Cardiac muscle cell (in vitro differentiated cells and primary cell): ENCODE data around the gene CASKIN1. TPM values are rescaled to one million over a fixed set of nuclear protein-coding genes. Genes with fewer than 3 reads are reported as not detected.

Experiments
- DNase-seq, 2 donors: peaks; one replicate each; pipeline versions ENCODE4 v3.0.0 to v3.0.0-alpha.2; 2010 to 2017; ENCODE audit warnings: low read depth in 1 of 2, low spot score in 1 of 2
- H3K27ac ChIP-seq: fragments of 200-600 bp; sonication (generic); 2 replicates; pipeline ENCODE4 v1.5.1; 2016
- H3K27me3 ChIP-seq: fragments of 200-600 bp; sonication (generic); 2 replicates; pipeline ENCODE4 v1.6.0; 2016; ENCODE audit warnings: control low read depth
- H3K36me3 ChIP-seq: fragments of 200-600 bp; sonication (generic); 2 replicates; pipeline ENCODE4 v1.5.1; 2016; ENCODE audit warnings: control low read depth
- H3K4me1 ChIP-seq: fragments of 200-600 bp; sonication (generic); 2 replicates; pipeline ENCODE4 v1.8.1; 2017; ENCODE audit warnings: low read depth, mild to moderate bottlenecking, mixed run types
- H3K4me3 ChIP-seq: fragments of 200-600 bp; sonication (generic); 2 replicates; pipeline ENCODE4 v1.5.1; 2016; ENCODE audit warnings: mild to moderate bottlenecking
- H3K9me3 ChIP-seq: fragments of 200-600 bp; sonication (generic); 2 replicates; pipeline ENCODE4 v1.5.1; 2017; ENCODE audit warnings: low read depth, mild to moderate bottlenecking, control low read depth
- polyA plus RNA-seq: library from polyadenylated mRNA; unstranded; fragments of >200 nt; fragmentation: Nextera tagmentation; extraction: Ambion mirVana; gene quantifications from 2 replicates; pipeline ENCODE4 v1.2.1, GENCODE V29; 2016
- total RNA-seq: library from RNA; depleted of rRNA; stranded (reverse); fragments of >200 nt; gene quantifications from 2 replicates; pipeline ENCODE4 v1.2.3, GENCODE V29; 2016
- TF ChIP-seq, protein P1 (sequence below): IDR thresholded peaks from 2 replicates; pipeline ENCODE4 v1.5.1; 2012; ENCODE audit warnings: low read depth, mild to moderate bottlenecking, low read length

CASKIN1 gene
- total and polyA plus RNA-seq, 2 experiments from 2014 or later: 14.3 to 15.5 TPM

DNA sequence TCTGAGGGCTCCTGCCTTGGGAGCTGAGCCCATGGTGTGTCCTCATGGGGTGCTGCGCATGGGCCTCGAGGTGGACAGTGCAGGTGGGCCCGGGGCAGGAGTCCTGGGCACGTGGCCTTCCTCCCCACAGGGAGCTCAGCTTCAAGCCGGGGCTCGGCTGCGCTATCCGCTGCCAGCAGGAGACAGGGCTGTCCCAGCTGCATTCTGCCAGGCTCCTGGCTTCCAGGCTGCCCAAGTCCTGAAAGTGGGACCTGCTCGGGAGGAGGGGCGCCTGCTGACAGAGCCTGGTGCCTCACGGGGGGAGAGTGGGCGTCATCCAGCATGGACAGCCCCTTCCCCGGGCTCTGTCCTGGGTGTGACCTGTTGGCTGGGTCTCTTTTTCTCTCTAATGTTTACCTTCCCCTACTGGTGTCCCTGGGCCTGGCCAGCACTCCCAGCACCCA lies 33.7 kb downstream of the CASKIN1 start:
- no peak overlapping the region for H3K27ac ChIP-seq
- no peaks in the 10 kb centered on the region for H3K9me3 ChIP-seq
- no peaks in the 10 kb centered on the region for H3K27me3 ChIP-seq
- H3K36me3 ChIP-seq: no peaks in the 10 kb centered on the region
- TF ChIP-seq, protein P1, sequence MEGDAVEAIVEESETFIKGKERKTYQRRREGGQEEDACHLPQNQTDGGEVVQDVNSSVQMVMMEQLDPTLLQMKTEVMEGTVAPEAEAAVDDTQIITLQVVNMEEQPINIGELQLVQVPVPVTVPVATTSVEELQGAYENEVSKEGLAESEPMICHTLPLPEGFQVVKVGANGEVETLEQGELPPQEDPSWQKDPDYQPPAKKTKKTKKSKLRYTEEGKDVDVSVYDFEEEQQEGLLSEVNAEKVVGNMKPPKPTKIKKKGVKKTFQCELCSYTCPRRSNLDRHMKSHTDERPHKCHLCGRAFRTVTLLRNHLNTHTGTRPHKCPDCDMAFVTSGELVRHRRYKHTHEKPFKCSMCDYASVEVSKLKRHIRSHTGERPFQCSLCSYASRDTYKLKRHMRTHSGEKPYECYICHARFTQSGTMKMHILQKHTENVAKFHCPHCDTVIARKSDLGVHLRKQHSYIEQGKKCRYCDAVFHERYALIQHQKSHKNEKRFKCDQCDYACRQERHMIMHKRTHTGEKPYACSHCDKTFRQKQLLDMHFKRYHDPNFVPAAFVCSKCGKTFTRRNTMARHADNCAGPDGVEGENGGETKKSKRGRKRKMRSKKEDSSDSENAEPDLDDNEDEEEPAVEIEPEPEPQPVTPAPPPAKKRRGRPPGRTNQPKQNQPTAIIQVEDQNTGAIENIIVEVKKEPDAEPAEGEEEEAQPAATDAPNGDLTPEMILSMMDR: no peak
- DNase-seq: no peak
- no peaks in the 10 kb centered on the region for H3K4me1 ChIP-seq
- H3K4me3 ChIP-seq: no peak overlapping the region

DNA sequence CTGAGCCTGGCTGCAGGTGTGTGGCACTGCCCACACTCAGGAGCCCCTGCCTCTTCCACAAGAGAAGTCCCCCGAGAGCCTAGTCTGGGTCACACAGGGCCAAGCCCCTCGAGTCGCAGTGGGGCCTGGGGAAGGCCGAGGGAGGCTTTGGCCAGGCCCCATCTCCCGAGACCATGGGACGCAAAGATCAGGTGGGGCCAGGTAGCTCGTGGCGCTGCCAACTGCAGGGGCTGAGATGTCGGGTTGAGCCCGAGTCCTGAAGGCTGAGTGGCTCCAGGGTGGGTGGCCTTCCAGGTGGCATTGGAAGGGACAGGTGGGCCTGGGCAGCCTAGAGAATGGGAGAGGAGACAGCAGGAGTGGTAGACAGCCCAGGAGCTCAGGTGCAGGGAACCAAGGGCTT lies 34.5 kb downstream of the CASKIN1 start:
- Histone ChIP-seq H3K36me3 (no peaks in the 10 kb centered on the region), H3K4me3 (no peak overlapping the region), H3K9me3 (no peaks in the 10 kb centered on the region), H3K4me1 (peaks cover 5% of the 10 kb centered on the region), H3K27ac (no peak overlapping the region), H3K27me3 (no peaks in the 10 kb centered on the region)
- no peak for DNase-seq
- TF ChIP-seq, protein P1: no peak

DNA sequence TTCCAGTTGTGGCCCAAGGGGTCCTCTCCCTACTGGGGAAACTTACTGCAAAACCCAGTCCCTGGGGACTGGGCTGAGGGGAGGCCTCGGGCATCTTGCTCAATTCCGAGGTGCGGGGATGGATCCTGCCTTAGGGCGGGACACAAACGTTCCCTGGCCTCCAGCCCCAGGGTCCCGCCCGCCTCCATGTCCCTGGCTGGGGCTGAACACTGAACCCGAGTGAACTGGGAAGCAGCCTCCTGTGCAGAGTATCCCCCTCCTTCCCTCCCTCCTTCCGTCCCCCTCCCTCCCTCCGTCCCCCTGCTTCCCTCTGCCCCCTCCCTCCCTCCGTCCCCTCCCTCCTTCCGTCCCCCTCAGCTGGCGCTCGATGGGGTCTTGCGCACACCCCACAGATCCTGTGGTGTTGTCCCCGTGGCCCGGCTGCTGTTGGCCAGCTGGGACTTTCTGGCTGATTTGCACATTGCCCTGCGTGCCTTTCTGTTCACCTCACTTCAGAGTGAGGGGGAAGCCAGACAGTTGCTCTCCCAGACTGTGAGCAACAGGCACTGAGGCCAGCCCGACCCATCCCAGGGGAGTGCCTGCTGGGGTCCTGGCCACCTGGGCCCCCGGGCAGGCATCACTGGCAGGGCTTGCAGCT lies 35.4 kb downstream of the CASKIN1 start:
- Histone ChIP-seq H3K27ac (no peak overlapping the region), H3K4me1 (peaks cover 13% of the 10 kb centered on the region)

DNA sequence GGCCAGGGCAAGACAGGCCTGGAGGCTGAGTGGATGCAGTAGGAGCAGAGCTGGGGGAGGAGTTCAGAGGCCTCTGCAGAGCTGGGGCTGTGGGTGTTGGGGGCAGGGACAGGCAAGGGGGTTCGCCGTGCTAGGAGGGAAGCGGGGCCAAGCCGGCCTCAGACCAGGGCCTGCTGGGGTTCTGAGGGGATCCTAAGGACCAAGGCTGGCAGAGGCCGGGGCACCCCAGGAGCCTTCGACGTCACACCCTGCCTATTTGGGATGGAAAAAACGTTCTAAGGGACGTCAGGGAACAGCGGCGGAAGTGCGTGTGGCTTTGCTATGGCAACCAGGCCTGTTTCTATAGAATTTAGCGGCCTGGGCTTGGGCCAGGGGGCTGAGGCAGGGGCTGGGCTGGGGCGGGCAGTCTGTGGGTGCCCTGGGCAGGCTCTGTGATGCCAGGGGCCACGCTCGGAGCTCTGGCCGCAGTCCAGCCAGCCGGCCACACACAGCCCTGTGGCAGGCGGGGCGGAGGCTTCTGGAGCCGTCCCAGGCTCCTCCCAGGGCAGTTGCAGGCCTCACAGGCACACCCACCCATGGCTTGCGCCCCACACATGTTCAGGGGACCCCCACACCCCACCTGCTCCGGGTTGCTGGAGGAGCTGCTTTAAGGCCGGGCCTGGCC lies 37.1 kb downstream of the CASKIN1 start:
- Histone ChIP-seq H3K4me3 (no peak overlapping the region), H3K4me1 (peaks cover 13% of the 10 kb centered on the region), H3K27ac (no peak overlapping the region), H3K27me3 (no peaks in the 10 kb centered on the region), H3K9me3 (no peaks in the 10 kb centered on the region), H3K36me3 (no peaks in the 10 kb centered on the region)
- peak in 1 of 2 donors; percentile 80 for DNase-seq
- TF ChIP-seq, protein P1: no peak

More for the DNA sequence above, 35.4 kb downstream of the CASKIN1 start:
- Histone ChIP-seq H3K4me3 (no peak overlapping the region), H3K9me3 (no peaks in the 10 kb centered on the region), H3K36me3 (no peaks in the 10 kb centered on the region), H3K27me3 (no peaks in the 10 kb centered on the region)
- TF ChIP-seq, protein P1: no peak
- DNase-seq: peak in 1 of 2 donors; percentile 54

DNA sequence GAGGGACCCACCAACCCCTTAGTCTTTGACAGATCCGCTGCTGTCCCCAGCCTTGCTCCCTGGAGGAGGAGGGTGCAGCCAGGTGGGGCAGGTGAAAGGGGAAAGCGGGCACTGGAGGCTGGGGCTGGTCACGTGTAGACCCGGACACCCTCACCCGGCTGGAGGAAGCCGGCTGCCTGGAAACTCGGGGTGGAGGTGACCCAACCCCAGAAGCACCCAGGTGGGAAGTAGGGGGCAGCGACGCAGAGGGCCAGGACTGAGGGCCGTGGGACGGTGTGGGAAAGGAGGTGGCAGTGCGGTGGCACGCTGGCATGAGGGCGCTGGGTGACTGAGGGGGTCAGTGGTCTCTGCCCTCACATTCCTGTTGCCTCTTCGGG lies 38.2 kb downstream of the CASKIN1 start:
- Histone ChIP-seq H3K27ac (no peak overlapping the region), H3K4me1 (peaks cover 21% of the 10 kb centered on the region), H3K9me3 (no peaks in the 10 kb centered on the region), H3K4me3 (no peak overlapping the region), H3K27me3 (no peaks in the 10 kb centered on the region), H3K36me3 (no peaks in the 10 kb centered on the region)
- DNase-seq: no peak
- TF ChIP-seq, protein P1: no peak
